DOHH2 (cell line): Measurements from ENCODE around the gene TPM1.

Experiments used
- H3F3A ChIP-seq: fragments of 200-600 bp; sonication (generic), shearing (Covaris generic); 2 replicates; pipeline ENCODE4 v1.6.0; 2016; ENCODE audit warnings: antibody characterized with exemption, mild to moderate bottlenecking; ENCODE audit not compliant: control insufficient read depth, insufficient read depth
- H3K27ac ChIP-seq: fragments of 200-600 bp; sonication (generic); 2 replicates; pipeline ENCODE4 v1.5.1; 2014; ENCODE audit warnings: low read depth, mild to moderate bottlenecking, low read length, moderate library complexity
- H3K27me3 ChIP-seq: fragments of 200-600 bp; sonication (generic); 2 replicates; pipeline ENCODE4 v1.6.1; 2014; ENCODE audit warnings: mild to moderate bottlenecking, low read length, mixed read lengths; ENCODE audit not compliant: control insufficient read depth
- H3K36me3 ChIP-seq: fragments of 200-600 bp; sonication (generic); 2 replicates; pipeline ENCODE4 v1.6.1; 2014; ENCODE audit warnings: mild to moderate bottlenecking, low read length, moderate library complexity, mixed read lengths; ENCODE audit not compliant: control insufficient read depth
- H3K4me1 ChIP-seq: fragments of 200-600 bp; sonication (generic); 2 replicates; pipeline ENCODE4 v1.6.1; 2014; ENCODE audit warnings: mild to moderate bottlenecking, low read length, mixed read lengths; ENCODE audit not compliant: control insufficient read depth
- H3K4me2 ChIP-seq: fragments of 200-600 bp; sonication (generic); 2 replicates; pipeline ENCODE4 v1.6.0; 2014; ENCODE audit warnings: mild to moderate bottlenecking, low read length, moderate library complexity
- H3K4me3 ChIP-seq: fragments of 200-600 bp; sonication (generic); 2 replicates; pipeline ENCODE4 v1.5.1; 2014; ENCODE audit warnings: mild to moderate bottlenecking, low read length, mixed read lengths
- H3K79me2 ChIP-seq: fragments of 200-600 bp; sonication (generic); 2 replicates; pipeline ENCODE4 v1.6.1; 2014; ENCODE audit warnings: mild to moderate bottlenecking, low read length, mixed read lengths; ENCODE audit not compliant: control insufficient read depth
- H3K9me2 ChIP-seq: fragments of 200-600 bp; sonication (generic); replicated peaks from 2 replicates; pipeline ENCODE4 v1.6.1; 2014; ENCODE audit warnings: mild to moderate bottlenecking, low read length, mixed read lengths; ENCODE audit not compliant: control insufficient read depth
- H3K9me3 ChIP-seq: fragments of 200-600 bp; sonication (generic); 2 replicates; pipeline ENCODE4 v1.6.1; 2014; ENCODE audit warnings: antibody characterized with exemption, low read length, mixed read lengths; ENCODE audit not compliant: control insufficient read depth, insufficient read depth
- H4K20me1 ChIP-seq: fragments of 200-600 bp; sonication (generic); 2 replicates; pipeline ENCODE4 v1.6.0; 2014; ENCODE audit warnings: low read depth, mild to moderate bottlenecking, antibody characterized with exemption, low read length, moderate library complexity; ENCODE audit not compliant: control insufficient read depth, insufficient read depth
- CTCF ChIP-seq: fragments of 200-600 bp; sonication (generic); IDR thresholded peaks from one replicate; pipeline ENCODE4 v1.5.1; 2014; ENCODE audit warnings: antibody characterized with exemption, mild to moderate bottlenecking, low read depth, low read length; ENCODE audit not compliant: poor library complexity, severe bottlenecking
- EZH2phosphoT487 ChIP-seq: fragments of 200-600 bp; sonication (generic); IDR thresholded peaks from 2 replicates; pipeline ENCODE4 v1.6.1; 2017; ENCODE audit warnings: borderline replicate concordance, mild to moderate bottlenecking, antibody characterized with exemption, low read length, moderate library complexity, mixed read lengths

TPM1 gene

GRCh38 chr15:63082366-63082765, 39.8 kb downstream of the TPM1 start:
- Histone ChIP-seq H3K9me2 (no peaks in the 10 kb centered on the region), H3K79me2 (no peaks in the 10 kb centered on the region), H3K27ac (no peak overlapping the region), H3K4me3 (no peak overlapping the region), H3K36me3 (no peaks in the 10 kb centered on the region), H3K9me3 (no peaks in the 10 kb centered on the region), H4K20me1 (no peaks in the 10 kb centered on the region), H3K4me2 (no peak overlapping the region), H3K4me1 (no peaks in the 10 kb centered on the region), H3F3A (no peaks in the 10 kb centered on the region), H3K27me3 (0 out of 2 replicates have a peak, but pooled peaks cover 4% of the 10 kb centered on the region)
- TF ChIP-seq EZH2phosphoT487 (no peak), CTCF (no peak)

GRCh38 chr15:63083044-63083443, 40.5 kb downstream of the TPM1 start:
- TF ChIP-seq CTCF (no peak), EZH2phosphoT487 (no peak)
- no peaks in the 10 kb centered on the region for H3K79me2 ChIP-seq
- no peaks in the 10 kb centered on the region for H4K20me1 ChIP-seq
- no peaks in the 10 kb centered on the region for H3K9me3 ChIP-seq
- H3K4me3 ChIP-seq: no peak overlapping the region
- H3K9me2 ChIP-seq: no peaks in the 10 kb centered on the region
- H3F3A ChIP-seq: no peaks in the 10 kb centered on the region
- no peaks in the 10 kb centered on the region for H3K36me3 ChIP-seq
- H3K4me1 ChIP-seq: no peaks in the 10 kb centered on the region
- H3K4me2 ChIP-seq: no peak overlapping the region
- H3K27me3 ChIP-seq: no peaks in the 10 kb centered on the region
- no peak overlapping the region for H3K27ac ChIP-seq

GRCh38 chr15:63083541-63083940, 41.0 kb downstream of the TPM1 start:
- Histone ChIP-seq H3K9me2 (no peaks in the 10 kb centered on the region), H3K27ac (no peak overlapping the region), H3K9me3 (no peaks in the 10 kb centered on the region), H3K36me3 (no peaks in the 10 kb centered on the region), H4K20me1 (no peaks in the 10 kb centered on the region), H3K79me2 (no peaks in the 10 kb centered on the region), H3F3A (no peaks in the 10 kb centered on the region), H3K4me2 (no peak overlapping the region), H3K4me1 (no peaks in the 10 kb centered on the region), H3K4me3 (no peak overlapping the region), H3K27me3 (no peaks in the 10 kb centered on the region)
- TF ChIP-seq CTCF (no peak), EZH2phosphoT487 (no peak)

- Histone ChIP-seq H3K27me3 (no peaks in the 10 kb centered on the region), H3K4me1 (no peaks in the 10 kb centered on the region), H3F3A (no peaks in the 10 kb centered on the region), H3K4me2 (no peak overlapping the region), H3K4me3 (no peak overlapping the region), H3K9me2 (no peaks in the 10 kb centered on the region), H3K36me3 (no peaks in the 10 kb centered on the region), H3K79me2 (no peaks in the 10 kb centered on the region), H3K9me3 (no peaks in the 10 kb centered on the region), H3K27ac (no peak overlapping the region), H4K20me1 (no peaks in the 10 kb centered on the region)
- TF ChIP-seq CTCF (no peak), EZH2phosphoT487 (no peak)
These were observed 42.3 kb downstream of the TPM1 start for GRCh38 chr15:63084806-63085205.
